ENCODE results near the gene PWP2.
"Not testable (repeated sequence)": the region's sequence is repeated elsewhere in the genome, so short reads cannot be mapped to it uniquely, and the experiment has no call there.

Gene PWP2

DNA sequence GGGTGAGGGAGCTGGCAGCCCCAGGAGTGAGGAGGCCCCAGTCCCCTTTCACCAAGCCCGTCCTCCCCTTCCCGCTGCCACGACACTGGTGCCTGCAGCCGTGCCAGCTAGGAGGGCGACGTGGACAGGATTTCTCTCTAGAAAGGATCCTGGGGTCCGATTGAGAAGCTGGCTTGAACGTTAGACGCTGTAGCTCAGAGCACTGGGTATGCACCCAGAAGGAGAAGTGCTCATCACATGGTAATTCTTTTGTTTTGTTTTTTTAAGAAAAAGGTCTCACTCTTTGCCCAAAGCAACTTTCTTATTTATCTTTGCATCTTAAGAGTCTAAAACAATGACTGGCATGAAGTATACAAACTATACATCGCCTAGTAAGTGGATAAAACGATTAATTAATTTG, 60.3 kb downstream of the PWP2 start:
- DNase-seq, result not testable (repeated sequence)

DNA sequence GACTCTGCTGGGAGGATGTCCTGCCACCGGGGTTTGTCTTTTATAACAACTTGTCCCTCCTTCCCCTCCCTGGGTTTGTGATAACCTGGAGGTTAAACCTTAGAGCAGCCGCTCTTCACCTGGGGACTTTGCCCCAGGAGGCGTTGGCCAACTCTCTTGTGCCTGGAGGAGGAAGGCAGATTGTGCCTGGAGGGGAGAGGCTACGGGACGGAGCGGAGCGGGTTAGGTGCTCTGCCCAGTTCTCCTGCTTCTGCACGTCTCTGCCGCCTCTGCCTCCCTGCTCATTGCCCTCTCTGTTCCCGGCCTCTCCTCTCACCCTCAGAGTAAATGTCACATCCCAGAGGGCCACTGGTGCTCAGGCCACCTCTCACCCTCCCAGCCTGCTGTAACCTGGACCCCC, 63.1 kb downstream of the PWP2 start:
- not testable (repeated sequence) for DNase-seq

DNA sequence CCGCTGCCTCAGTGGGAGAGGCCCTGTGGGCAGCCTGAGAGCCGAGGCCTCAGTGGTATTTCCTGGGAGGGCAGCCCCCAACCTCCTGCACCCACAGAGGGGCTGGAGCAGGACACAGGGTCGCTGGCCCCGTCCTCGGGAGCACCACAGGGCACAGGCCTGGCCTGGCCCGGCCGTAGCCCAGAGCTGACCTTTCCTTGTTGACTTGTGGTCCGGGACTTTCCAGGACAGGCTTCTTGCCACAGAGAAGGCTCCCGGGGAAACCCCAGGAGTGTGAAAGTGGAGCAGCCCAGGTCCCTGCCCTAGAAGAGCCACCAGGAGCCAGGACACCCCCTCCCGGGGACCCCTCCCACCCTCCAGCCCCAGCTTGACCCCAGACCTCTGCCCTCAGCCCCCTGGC, 63.7 kb downstream of the PWP2 start:
- DNase-seq, result not testable (repeated sequence)

DNA sequence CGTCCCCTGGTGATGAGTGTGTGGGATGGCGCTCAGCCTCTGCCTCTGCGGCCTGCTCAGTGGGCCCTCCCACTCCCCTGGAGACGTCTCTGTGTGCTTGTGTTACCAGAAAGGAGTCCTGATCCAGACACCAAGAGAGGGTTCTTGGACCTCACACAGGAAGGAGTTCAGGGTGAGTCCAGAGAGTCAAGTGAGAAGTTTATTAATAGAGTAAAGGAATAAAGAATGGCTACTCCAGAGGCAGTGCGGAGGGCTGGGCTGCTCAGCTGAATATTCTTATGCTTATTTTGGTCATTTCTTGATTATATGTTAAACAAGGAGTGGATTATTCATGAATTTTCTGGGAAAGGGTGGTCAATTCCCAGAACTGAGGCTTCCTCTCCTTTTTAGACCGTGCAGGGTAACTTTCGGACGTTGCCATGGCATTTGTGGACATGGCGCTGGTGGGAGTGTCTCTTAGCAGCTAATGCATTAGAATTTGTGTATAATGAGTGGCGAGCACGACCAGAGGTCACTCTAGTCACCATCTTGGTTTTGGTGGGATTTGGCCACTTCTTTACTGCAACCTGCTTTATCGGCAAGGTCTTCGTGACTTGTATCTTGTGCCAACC, 64.9 kb downstream of the PWP2 start:
- DNase-seq, result not testable (repeated sequence)

GRCh38 chr21:44172741-44173140, 65.5 kb downstream of the PWP2 start:
- not testable (repeated sequence) for DNase-seq

DNA sequence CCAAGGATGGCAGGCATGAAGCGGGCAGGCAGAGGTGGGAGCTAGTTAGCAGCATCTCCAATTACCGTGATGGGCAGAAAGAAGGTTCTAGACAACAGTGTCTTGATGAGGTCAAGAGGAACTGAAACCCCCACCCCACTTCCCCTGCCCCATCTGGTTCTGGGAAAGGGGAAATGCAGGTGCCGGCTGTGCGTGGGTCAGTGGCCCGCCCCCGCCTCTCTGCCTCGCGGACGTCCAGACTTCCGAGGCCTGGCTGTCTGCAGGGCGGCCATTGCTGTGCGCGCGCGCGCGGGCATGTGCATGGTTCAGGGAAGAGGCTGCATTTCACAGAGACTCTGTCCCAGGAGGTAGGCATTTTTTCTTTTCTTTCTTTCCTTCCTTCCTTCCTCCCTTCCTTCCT, 68.0 kb downstream of the PWP2 start:
- not testable (repeated sequence) for DNase-seq

- not testable (repeated sequence) for DNase-seq
Measured at GRCh38 chr21:44176127-44176526, 68.9 kb downstream of the PWP2 start.

Data from AML-193 (cell line).